Omental fat pad (tissue), 4 donors: ENCODE data around the gene STAP1. TPM values are rescaled to one million over a fixed set of nuclear protein-coding genes. Genes with fewer than 3 reads are reported as not detected.
"Not testable (repeated sequence)": the region's sequence is repeated elsewhere in the genome, so short reads cannot be mapped to it uniquely, and the experiment has no call there.

Experiments
- ATAC-seq: fragments of 150-250 bp; one replicate; pipeline ENCODE4 v1.9.1; 2016; ENCODE audit warnings: mild to moderate bottlenecking, moderate library complexity; ENCODE audit not compliant: low FRiP score
- DNase-seq: peaks from one replicate; pipeline ENCODE4 v3.0.0-alpha.2; 2019; ENCODE audit warnings: low spot score
- CTCF ChIP-seq, 3 donors: fragments of 450-650 bp; IDR thresholded peaks; one replicate each; pipeline ENCODE4 v1.5.1; 2016 to 2017; ENCODE audit warnings: antibody characterized with exemption in 3 of 3, mild to moderate bottlenecking in 3 of 3, moderate library complexity in 2 of 3
- total RNA-seq, 4 donors: library from RNA; depleted of rRNA; stranded (reverse); fragments of >200 nt; gene quantifications; one replicate each; pipeline ENCODE4 v1.1.0, GENCODE V29; 2016

Gene STAP1
- total RNA-seq, result under 1 TPM in 1 of 4 donors, not detected in 3; 0.56 TPM

GRCh38 chr4:67558493-67558892, at the start of gene STAP1:
Gene STAP1 (plus strand): TSS chr4:67558727. CDS start chr4:67558810, 83 bp downstream.
- DNase-seq, result no peak
- TF ChIP-seq CTCF (IDR thresholded peaks at IDR 0.05), result no peak
- no peak for ATAC-seq

GRCh38 chr4:67512501-67512900, 46.0 kb upstream of the STAP1 start:
- DNase-seq (no peak), ATAC-seq (no peak)
- TF ChIP-seq CTCF (IDR thresholded peaks at IDR 0.05), result no peak

- ATAC-seq, result no peak
- no peak for TF ChIP-seq CTCF (IDR thresholded peaks at IDR 0.05)
- DNase-seq, result no peak
Measured at GRCh38 chr4:67520141-67520540, 38.4 kb upstream of the STAP1 start.

- no peak for TF ChIP-seq CTCF (IDR thresholded peaks at IDR 0.05)
Measured at GRCh38 chr4:67521506-67521905, 37.0 kb upstream of the STAP1 start.

GRCh38 chr4:67522230-67522629, 36.3 kb upstream of the STAP1 start:
- DNase-seq (no peak), ATAC-seq (no peak)
- TF ChIP-seq CTCF (IDR thresholded peaks at IDR 0.05), result no peak

More at GRCh38 chr4:67521506-67521905, 37.0 kb upstream of the STAP1 start:
- ATAC-seq, result no peak
- DNase-seq, result no peak

GRCh38 chr4:67522851-67523671, 35.5 kb upstream of the STAP1 start:
- TF ChIP-seq CTCF (IDR thresholded peaks at IDR 0.05), result no peak
- DNase-seq, result no peak
- ATAC-seq, result no peak

- ATAC-seq, DNase-seq: not testable (repeated sequence)
Measured at GRCh38 chr4:67524140-67524539, 34.4 kb upstream of the STAP1 start.
